GM19043 (cell line): ENCODE results near the gene GTF2A2.
"Not testable (repeated sequence)": the region's sequence is repeated elsewhere in the genome, so short reads cannot be mapped to it uniquely, and the experiment has no call there.

ENCODE experiments used
- ATAC-seq: cut with Tn5 transposase; IDR thresholded peaks from one replicate; pipeline ENCODE4 v1.9.1; 2021; ENCODE audit warnings: low read depth; ENCODE audit not compliant: unreplicated experiment

Gene GTF2A2

DNA sequence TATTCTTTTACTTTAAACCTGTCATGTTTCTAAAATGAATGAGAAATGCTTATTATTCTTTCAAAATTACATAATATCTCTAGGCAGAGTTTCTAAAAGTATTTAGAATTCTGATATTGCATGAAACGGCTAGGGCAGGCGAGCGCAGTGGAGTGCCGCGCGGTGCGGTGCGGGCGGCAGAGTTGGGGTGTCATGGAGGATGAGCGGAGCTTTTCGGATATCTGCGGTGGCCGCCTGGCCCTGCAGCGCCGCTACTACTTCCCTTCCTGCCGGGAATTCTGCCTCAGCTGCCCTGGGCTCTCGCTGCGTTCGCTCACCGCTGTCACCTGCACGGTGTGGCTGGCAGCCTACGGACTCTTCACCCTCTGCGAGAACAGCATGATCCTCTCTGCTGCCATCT lies 19.2 kb upstream of the GTF2A2 start:
- no peak for ATAC-seq

DNA sequence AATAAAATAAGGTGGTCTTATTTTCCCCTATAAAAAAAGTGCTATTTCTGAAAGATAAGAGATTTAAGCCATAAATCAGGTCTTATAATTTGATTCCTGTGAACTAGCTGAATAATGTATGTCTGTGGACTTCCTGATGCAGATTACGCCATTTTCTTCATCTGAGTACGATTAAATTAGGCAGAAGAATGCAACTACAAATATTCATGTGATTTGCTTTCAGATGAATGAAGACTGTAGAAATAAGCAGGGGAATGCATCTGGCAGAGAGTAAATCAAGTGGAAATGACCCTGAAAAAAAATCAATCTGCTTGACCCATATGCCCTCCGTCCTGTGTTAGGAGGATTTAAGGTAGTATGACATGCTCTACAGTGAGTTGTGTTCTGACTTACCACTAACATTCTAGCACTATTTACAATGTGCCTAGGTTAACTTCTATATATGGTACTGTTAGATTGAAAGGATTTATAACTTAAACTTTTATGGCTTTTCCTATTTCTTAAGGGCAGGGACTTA lies 17.1 kb upstream of the GTF2A2 start:
- no peak for ATAC-seq

DNA sequence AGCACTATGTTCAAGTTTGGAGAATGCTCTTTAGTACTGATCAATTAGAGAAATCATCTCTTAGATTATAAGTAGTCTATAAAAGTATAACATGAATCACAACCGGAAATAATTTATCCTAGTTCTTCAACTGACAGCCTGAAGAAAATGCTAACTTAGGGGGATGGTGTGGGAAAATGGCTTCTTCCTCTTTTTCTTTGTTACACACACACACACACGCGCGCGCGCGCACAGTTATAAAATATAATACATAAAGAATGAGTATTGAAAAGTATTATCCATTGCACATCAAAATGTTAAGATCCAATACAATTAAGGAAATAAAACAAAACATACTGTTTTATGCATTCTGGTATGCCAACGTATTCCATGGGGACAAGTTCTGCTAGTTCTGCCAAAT lies 11.2 kb upstream of the GTF2A2 start:
- ATAC-seq: no peak

DNA sequence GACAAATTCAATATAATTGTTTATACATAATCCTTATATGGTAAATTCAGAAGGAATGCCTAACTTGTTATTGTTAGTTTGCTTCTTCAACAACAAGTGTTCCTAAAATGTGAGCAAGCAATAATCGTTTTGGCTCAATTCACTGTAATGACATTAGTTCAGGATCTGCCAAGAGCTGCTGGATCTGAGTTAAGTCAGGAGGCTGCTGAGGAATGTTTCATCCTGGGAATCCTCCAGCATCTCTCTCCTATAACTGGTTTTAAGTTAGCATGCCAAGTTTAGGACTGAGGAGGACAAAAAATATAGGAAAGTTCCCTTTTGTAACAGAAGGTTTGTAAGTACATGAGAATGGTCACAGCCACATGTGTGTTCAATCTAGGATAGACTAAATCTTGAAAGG lies 4.9 kb upstream of the GTF2A2 start:
- ATAC-seq: no peak

DNA sequence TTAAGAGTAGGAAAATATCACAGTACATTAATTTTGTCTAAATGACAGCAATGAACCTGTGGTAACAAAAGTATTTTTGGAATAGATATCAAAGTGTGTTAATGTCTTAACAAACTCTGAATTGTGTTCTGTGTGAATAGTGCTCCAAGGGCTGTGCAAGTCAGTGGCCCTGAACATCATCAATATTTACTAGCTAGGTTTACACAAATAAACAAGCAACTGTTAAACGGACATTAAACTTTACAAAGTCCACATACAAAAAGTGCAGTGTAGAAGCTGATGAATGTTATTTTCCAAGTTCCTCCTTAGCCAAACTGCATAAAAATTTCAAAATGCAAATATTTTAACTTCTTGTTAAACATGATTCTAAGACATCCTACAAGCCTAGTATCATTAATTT lies 2.1 kb upstream of the GTF2A2 start:
- no peak for ATAC-seq

DNA sequence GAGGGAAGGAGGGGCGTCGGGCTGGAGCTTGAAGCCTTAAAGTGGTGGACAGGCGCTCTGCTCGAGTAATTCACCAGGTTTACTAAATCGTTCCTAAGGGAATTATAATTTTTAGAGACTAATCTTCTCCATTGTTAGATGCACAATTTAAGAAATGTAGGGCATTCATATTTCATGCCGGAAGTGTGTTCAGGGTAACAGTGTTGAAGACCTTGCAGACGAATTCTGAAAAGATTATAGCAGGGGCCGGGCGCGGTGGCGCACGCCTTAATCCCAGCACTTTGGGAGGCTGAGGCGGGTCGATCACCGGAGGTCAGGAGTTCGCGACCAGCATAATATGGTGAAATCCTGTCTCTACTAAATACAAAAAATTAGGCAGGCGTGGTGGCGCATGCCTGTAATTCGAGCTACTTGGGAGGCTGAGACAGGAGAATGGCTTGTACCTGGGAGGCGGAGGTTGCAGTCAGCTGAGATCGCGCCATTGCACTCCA lies 365 bp upstream of the GTF2A2 start:
- no peak for ATAC-seq

DNA sequence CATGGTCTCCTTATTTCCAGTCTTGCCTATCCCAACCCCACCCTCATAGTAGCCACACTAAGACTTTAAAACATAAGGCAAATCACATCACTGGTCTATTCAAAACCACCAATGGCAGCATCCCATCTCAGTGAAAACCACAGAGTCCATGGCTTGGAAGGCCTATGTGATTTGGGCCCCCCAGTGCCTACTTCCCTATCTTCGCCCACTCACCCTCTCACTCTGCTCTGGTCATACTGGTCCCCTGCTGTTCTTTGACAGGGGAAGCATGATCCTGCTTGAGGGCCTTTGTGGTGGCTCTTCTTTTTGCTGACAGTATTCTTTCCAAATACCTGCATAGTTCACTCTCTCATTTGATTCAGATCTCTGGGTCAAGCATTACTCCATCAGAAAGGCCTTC lies 3.3 kb downstream of the GTF2A2 start:
- no peak for ATAC-seq

DNA sequence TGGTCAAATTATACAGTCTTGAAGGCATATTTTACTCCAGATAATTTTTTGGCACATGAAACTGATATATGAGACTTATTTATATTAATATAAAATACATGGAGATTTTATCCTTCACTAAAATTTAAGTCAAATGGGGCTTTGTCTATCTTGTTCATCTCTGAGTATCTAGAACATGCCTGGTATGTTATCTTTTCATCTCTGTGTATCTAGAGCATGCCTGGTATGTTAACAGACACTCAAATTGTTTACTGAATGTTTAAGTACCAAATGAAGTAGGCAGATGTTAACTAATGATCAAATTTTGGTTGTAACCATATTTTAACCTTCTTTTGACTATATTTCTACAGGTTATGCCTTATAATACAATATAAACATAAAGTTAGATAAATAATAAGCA lies 7.7 kb downstream of the GTF2A2 start:
- no peak for ATAC-seq

DNA sequence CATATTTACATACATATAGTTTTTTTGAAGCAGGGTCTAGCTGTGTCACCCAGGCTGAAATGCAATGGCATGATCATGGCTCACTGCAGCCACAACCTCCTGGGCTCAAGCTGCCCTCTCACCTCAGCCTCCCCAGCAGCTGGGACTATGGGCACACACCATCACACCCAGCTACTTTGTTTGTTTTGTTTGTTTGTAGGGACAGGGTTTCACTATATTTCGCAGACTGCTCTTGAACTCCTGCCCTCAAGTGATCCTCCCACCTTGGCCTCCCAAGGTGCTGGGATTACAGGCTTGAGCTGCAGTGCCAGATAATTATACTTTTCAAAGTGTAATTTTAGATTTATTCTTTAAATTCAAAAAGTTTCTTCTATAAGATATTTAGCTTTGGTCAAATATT lies 10.2 kb downstream of the GTF2A2 start:
- ATAC-seq: no peak

DNA sequence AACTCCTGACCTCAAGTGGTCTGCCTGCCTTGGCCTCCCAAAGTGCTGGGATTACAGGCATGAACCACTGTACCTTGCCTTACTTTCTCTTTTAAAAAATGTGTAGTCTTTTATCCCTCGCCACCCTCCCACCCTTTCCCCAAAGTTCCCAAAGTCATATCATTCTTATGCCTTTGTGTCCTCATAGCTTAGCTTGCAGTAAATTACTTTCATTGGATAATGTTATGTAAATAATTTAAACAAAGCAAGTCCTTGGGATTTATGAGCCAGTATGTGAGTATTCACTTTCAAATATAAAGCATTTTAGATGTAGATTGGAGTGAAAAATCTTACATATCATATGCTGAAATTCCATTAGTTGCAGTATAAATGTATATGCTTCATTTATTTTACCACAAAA lies 11.0 kb downstream of the GTF2A2 start:
- no peak for ATAC-seq

DNA sequence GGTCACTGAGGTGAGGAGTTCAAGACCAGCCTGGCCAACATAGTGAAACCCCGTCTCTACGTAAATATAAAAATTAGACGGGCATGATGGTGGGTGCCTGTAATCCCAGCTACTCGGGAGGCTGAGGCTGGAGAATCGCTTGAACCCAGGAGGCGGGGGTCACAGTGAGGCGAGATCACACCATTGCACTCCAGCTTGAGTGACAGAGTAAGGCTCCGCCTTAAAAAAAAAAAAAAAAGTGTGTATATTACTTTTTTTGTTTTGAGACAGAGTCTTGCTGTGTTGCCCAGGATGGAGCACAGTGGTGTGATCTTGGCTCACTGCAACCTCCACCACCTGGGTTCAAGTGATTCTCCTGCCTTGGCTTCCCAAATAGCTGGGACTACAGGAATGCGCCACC lies 11.5 kb downstream of the GTF2A2 start:
- not testable (repeated sequence) for ATAC-seq

DNA sequence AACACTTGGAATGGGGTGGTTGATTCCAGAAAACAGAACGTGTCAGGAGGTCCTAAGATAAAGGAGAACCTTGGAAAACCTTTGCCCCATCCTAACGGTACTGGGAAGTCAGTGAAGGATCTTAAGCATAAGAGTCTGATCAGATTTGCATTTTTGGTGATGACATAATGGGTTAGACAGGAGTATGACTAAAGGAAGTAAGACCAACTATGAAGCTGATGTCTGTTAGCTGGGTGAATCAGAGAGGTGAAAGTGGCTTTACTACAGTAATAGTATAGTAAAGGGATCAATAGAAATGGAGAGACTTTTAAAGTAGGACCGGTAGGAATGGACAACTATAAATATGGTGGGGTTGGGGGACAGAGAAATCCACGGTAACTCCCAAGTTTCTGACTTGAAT lies 12.6 kb downstream of the GTF2A2 start:
- no peak for ATAC-seq

DNA sequence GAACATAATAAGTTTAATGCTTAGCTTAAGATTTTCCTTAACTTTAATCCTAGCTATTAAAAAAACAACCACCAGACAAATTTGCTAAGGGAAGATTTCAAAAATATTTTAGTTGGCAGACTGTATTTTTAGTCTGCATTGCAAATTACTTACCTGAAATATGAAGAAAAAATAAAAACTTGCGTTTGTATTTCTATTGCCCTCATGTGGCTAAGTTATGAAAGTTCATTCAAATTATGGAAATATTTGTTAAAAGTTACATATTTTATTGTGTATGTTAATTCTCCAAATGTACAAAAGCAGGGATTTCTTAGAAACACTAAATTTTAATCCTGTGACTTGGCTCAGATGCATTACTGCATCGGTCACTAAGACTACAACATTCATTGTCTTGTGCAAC lies 15.0 kb downstream of the GTF2A2 start:
- ATAC-seq: no peak

DNA sequence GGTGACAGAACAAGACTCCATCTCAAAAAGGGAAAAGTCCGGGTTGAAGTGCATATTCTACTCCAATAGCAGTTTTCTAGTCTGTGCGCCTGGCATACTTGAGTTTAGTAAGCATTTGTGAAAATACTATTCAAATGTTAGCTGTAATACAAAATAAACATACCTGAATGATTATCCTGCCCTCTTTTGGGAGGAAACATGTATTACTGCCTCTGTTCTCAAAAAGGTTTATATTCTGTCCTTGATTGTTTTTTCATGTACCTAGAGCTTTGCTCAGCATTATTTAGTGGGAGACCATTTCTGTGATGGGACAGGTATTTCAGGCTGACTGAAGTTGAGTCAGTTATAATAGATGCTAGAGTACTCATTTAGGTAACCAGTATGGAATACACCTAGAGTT lies 19.8 kb downstream of the GTF2A2 start:
- not testable (repeated sequence) for ATAC-seq

DNA sequence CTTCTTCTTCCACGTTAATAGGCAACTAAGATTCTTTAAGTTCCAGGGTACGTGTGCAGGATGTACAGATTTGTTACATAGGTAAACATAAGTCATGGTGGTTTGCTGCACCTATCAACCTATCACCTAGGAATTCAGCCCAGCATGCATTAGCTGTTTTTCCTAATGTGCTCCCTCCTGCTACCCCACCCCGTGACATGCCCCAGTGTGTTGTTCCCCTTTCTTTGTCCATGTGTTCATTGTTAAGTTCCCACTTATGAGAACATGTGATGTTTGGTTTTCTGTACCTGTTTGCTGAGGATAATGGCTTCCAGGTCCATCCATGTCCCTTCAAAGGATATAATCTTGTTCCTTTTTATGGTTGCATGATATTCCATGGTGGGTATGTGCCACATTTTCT lies 21.1 kb downstream of the GTF2A2 start:
- no peak for ATAC-seq

DNA sequence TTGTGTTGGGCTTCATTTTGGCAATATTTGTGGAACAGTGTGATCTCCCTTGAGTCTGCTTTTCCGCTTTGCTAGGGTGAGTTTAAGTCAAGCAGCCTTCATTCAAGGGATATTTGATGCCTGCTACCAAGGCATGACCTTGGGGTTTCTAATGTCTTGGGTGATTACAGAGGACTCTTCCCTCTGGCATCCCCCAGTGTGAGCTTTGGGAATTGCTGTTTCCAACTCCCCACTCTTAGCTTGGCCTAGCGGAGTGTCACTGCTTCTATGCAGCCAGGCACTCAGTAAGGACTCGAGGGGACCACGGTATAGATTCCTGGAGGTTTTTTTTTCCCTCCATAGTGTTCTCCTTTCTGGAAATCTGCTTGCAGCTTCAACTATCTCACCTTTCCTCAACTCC lies 24.6 kb downstream of the GTF2A2 start:
- no peak for ATAC-seq

DNA sequence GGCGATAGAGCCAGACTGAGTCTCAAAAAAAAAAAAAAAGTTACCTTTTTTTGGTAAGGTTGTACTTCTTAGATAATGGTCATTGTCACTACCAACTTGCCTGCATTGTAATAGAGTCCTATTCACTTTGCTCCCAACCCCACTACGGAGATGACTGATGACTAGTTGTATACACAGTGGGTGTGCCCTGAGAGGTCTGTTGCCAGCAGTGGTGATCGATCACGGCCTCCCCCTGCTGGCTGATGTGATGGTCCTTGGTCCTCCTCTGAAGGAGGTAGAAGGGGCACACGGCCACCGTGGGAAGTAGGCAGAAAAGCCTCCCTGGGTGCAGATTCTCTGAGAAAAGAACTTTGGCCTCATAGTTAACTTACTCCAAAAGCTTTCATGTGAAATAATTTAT lies 35.0 kb downstream of the GTF2A2 start:
- peak; percentile 55 for ATAC-seq

DNA sequence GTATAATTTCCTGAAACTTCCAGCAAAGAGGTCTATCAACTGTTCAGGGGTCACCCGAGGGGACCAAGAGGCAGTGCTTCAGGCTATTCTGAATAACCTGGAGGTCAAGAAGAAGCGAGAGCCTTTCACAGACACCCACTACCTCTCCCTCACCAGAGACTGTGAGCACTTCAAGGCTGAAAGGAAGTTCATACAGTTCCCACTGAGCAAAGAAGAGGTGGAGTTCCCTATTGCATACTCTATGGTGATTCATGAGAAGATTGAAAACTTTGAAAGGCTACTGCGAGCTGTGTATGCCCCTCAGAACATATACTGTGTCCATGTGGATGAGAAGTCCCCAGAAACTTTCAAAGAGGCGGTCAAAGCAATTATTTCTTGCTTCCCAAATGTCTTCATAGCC lies 38.9 kb downstream of the GTF2A2 start:
- ATAC-seq: no peak

DNA sequence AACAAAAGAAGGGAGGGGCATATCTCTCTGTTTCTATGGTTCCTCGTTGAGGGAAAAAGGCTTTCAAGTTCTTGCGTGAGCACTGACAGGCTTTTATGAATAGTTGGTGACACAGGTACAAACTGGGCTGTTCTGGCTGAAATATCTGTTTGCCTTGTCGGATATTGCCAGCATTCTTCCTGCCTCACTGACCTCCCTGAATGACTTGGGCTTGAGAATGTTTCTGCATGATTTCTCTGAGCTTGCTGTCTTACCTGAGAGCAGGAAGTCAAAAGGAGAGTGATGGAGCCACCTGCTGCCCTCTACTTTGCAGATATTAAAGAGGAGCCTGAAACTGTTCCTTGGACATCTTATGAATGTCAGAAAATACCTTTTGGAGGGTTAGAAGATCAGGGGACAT lies 40.9 kb downstream of the GTF2A2 start:
- no peak for ATAC-seq

DNA sequence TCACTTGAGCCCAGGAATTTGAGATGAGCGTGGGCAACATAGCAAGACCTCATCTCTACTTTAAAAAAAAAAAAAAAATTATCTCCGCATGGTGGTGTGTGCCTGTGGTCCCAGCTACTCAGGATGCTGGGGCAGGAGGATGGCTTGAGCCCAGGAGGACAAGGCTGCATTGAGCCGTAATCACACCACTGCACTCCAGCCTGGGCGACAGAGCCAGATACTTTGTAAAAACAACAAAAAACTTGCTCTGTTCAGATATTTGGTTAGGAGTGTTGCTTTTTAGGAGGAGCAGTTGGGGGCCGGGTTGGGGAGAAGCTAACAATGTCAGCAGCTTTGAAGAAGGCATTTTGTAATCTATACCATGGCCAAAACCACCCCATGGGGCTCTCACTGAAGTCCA lies 41.7 kb downstream of the GTF2A2 start:
- no peak for ATAC-seq

DNA sequence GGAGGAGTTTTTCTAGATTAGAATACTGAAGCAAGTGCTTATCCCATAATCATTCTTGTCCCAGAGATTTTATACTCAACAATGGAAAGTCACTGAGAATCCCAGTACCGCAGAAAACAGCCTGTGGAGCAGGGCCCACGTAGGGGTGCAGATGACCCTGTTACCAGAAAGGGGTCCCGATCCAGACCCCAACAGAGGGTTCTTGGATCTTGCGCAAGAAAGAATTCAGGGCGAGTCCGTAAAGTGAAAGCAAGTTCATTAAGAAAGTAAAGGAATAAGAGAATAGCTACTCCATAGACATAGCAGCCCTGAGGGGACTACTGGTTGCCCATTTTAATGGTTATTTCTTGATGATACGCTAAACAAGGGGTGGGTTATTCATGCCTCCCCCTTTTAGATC lies 43.2 kb downstream of the GTF2A2 start:
- ATAC-seq: no peak

DNA sequence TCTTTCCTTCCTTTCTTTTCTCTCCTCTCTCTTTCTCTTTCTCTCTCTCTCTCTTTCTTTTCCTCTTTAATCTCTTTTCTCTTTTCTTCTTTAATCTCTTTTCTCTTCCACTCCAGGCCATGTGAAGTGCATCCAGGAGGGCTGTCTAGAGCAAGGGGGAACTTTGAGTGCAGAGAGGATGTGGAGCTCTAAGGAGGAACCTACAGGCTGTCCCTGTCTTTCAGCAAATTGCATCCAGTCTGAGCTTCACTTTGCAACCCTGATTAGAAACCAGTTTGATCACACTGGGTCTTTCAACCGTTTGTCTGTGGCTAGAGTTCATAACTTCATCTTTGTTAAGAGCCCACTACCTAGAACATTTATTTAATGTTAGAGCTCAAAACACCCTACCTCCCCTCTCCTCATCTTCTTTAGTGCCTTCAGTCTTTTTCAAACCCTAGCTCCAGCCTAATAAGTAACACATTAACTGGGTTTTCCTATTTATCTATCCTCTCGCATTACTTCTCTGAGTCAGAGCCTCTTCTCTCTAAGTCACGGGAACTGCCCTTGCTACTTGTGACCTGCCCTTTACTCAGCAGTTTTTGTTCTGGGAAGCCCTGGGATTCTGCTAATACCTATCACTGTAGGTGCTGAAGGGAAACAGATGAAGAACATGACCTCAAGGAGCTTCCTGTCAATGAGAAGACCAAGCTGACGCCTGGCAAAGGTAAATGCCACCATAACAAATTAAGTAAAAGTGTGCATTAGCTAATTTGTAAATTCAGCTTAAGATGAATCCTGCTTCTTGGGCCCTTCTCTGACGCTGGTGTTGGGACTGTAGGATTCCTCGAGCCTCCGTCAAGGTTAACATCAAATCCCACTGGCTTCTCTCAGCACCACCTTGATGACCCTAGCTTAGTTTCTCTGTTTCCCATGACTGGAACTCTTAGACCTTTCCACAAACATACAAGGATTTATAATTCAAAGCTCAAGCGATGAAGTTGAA lies 45.7 kb downstream of the GTF2A2 start, which contains the start of gene GCNT3:
Gene GCNT3 (plus strand): TSS at position 508 of the 985 bp plus-strand sequence. CDS start 6,456 bp downstream, outside the sequence.
- ATAC-seq: no peak
